ENCODE measurements around the gene BPIFB1.

- TF ChIP-seq POLR2A (IDR thresholded peaks at IDR 0.05) (no peak), CTCF (IDR thresholded peaks at IDR 0.05) (no peak), EP300 (IDR thresholded peaks at IDR 0.05) (no peak), POLR2AphosphoS5 (IDR thresholded peaks at IDR 0.05) (no peak)
Observed at GRCh38 chr20:33316958-33317357, 33.9 kb downstream of the BPIFB1 start.
